A673 (cell line): ENCODE data around the gene DIP2C. TPM values are rescaled to one million over a fixed set of nuclear protein-coding genes. Genes with fewer than 3 reads are reported as not detected.
A peak's percentile ranks its signal among the peaks of the same experiment; 100 is the strongest.

ENCODE experiments used
- BruUV-seq: library from RNA; stranded (reverse); fragments of 400-500 nt; replicated peaks from 2 replicates; lab custom pipeline; 2021; lab: Mats Ljungman, UMichigan
- CTCF ChIA-PET: fragments of 300-600 bp; sonication (Branson Sonifier 250); formaldehyde crosslinking; loops from one replicate; lab custom pipeline; 2022; ENCODE audit warnings: antibody characterized with exemption; lab: Charles Lee
- POLR2A ChIA-PET: fragments of 300-600 bp; sonication (Branson Sonifier 250); formaldehyde crosslinking; loops from one replicate; lab custom pipeline; 2022; ENCODE audit warnings: antibody characterized with exemption; ENCODE audit not compliant: low non-redundant PET; lab: Charles Lee
- DNase-seq: peaks from one replicate; pipeline ENCODE4 v3.0.0-alpha.2; 2015; ENCODE audit warnings: low spot score
- H3K27ac ChIP-seq: fragments of 200-600 bp; sonication (generic); 2 replicates; pipeline ENCODE4 v1.5.1; 2016; ENCODE audit warnings: mixed run types, low read depth, mild to moderate bottlenecking, mixed read lengths, antibody characterized with exemption, low read length; ENCODE audit not compliant: poor library complexity, severe bottlenecking
- H3K27me3 ChIP-seq: fragments of 200-600 bp; sonication (generic); replicated peaks from 2 replicates; pipeline ENCODE4 v1.6.1; 2017; ENCODE audit warnings: mixed run types, low read depth, mild to moderate bottlenecking, mixed read lengths, antibody characterized with exemption, low read length; ENCODE audit not compliant: insufficient read depth, poor library complexity
- H3K36me3 ChIP-seq: fragments of 200-600 bp; sonication (generic); 2 replicates; pipeline ENCODE4 v1.6.1; 2016; ENCODE audit warnings: mixed run types, mild to moderate bottlenecking, mixed read lengths, antibody characterized with exemption, low read length; ENCODE audit not compliant: insufficient read depth, poor library complexity, severe bottlenecking
- H3K4me1 ChIP-seq: fragments of 200-600 bp; sonication (generic); 2 replicates; pipeline ENCODE4 v1.6.1; 2017; ENCODE audit warnings: mixed run types, mild to moderate bottlenecking, mixed read lengths, antibody characterized with exemption, low read length; ENCODE audit not compliant: insufficient read depth, poor library complexity, severe bottlenecking
- H3K4me3 ChIP-seq: fragments of 200-600 bp; sonication (generic); 2 replicates; pipeline ENCODE4 v1.5.1; 2016; ENCODE audit warnings: low read depth, mixed run types, mild to moderate bottlenecking, mixed read lengths, low read length; ENCODE audit not compliant: poor library complexity, severe bottlenecking
- H3K9me3 ChIP-seq: fragments of 200-600 bp; sonication (generic); 2 replicates; pipeline ENCODE4 v1.6.1; 2016; ENCODE audit warnings: mixed run types, low read depth, mild to moderate bottlenecking, mixed read lengths, antibody characterized with exemption, low read length; ENCODE audit not compliant: poor library complexity, severe bottlenecking
- EZH2 ChIP-seq: fragments of 200-600 bp; sonication (generic); IDR thresholded peaks from 2 replicates; pipeline ENCODE4 v1.6.1; 2017; ENCODE audit warnings: borderline replicate concordance, low read depth, mild to moderate bottlenecking, mixed read lengths, antibody characterized with exemption, low read length; ENCODE audit not compliant: poor library complexity, severe bottlenecking
- intact Hi-C: fragments of 100-400 bp; cut with micrococcal nuclease; formaldehyde crosslinking; loops from one replicate; pipeline ENCODE4 v1.10.0; 2022; ENCODE audit not compliant: unreplicated experiment
- total RNA-seq: library from RNA; stranded (reverse); gene quantifications from 2 replicates; pipeline ENCODE4 v1.2.3, GENCODE V29; 2021
- TF ChIP-seq, protein P1 (sequence below): fragments of 300-800, 200-600 bp; sonication (generic); conservative IDR thresholded peaks from 2 replicates; pipeline ENCODE4 v1.5.1; 2017; ENCODE audit warnings: low read depth, mild to moderate bottlenecking, antibody characterized with exemption, low read length, moderate library complexity, mixed read lengths

DIP2C gene
- total RNA-seq, 1 experiment from 2014 or later, result 13.2 TPM

- Histone ChIP-seq H3K4me1 (peaks cover 17% of the 10 kb centered on the region), H3K4me3 (no peak overlapping the region), H3K27ac (no peak overlapping the region), H3K27me3 (no peaks in the 10 kb centered on the region), H3K9me3 (no peaks in the 10 kb centered on the region), H3K36me3 (no peaks in the 10 kb centered on the region)
- POLR2A ChIA-PET, result interaction anchor here (0.6 kb wide), 1 partner anchor 545 kb away, joined by 4 read pairs; no protein-coding TSS in a partner anchor
- peak; percentile 37 for DNase-seq
- TF ChIP-seq, protein P1, sequence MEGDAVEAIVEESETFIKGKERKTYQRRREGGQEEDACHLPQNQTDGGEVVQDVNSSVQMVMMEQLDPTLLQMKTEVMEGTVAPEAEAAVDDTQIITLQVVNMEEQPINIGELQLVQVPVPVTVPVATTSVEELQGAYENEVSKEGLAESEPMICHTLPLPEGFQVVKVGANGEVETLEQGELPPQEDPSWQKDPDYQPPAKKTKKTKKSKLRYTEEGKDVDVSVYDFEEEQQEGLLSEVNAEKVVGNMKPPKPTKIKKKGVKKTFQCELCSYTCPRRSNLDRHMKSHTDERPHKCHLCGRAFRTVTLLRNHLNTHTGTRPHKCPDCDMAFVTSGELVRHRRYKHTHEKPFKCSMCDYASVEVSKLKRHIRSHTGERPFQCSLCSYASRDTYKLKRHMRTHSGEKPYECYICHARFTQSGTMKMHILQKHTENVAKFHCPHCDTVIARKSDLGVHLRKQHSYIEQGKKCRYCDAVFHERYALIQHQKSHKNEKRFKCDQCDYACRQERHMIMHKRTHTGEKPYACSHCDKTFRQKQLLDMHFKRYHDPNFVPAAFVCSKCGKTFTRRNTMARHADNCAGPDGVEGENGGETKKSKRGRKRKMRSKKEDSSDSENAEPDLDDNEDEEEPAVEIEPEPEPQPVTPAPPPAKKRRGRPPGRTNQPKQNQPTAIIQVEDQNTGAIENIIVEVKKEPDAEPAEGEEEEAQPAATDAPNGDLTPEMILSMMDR, result no peak
- no peak for TF ChIP-seq EZH2
- no TSS peak for BruUV-seq
- intact Hi-C loops, result no loop called here
- CTCF ChIA-PET, result no interaction called here
Measured at GRCh38 chr10:543131-543530, 146.3 kb downstream of the DIP2C start.

- peaks cover 8% of the 10 kb centered on the region for H3K4me1 ChIP-seq
- no peaks in the 10 kb centered on the region for H3K9me3 ChIP-seq
- no peak overlapping the region for H3K27ac ChIP-seq
- no TSS peak for BruUV-seq
- DNase-seq, result no peak
- no peaks in the 10 kb centered on the region for H3K27me3 ChIP-seq
- TF ChIP-seq EZH2, result no peak
- TF ChIP-seq, protein P1, result no peak
- intact Hi-C loops, result no loop called here
- ChIA-PET CTCF (no interaction called here), POLR2A (no interaction called here)
- no peaks in the 10 kb centered on the region for H3K36me3 ChIP-seq
- H3K4me3 ChIP-seq, result no peak overlapping the region
Measured at GRCh38 chr10:541750-542371, 147.6 kb downstream of the DIP2C start.

DNA sequence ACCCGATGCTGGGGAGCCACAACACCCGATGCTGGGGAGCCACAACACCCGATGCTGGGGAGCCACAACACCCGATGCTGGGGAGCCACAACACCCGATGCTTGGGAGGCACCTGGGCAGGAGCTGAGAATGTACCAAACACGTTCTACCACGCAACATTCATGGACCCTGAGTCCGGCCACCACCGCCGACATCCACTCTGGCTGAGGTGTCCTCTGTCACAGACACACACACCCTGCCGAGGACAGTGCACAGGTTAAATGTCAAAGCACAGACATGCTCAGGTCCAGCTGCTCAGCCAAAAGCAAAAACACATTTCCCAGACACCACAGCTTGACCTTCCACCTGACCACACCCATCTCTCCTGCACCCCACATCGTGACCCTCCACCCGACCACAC lies 148.4 kb downstream of the DIP2C start:
- Histone ChIP-seq H3K4me1 (peaks cover 6% of the 10 kb centered on the region), H3K9me3 (no peaks in the 10 kb centered on the region), H3K36me3 (no peaks in the 10 kb centered on the region), H3K27me3 (no peaks in the 10 kb centered on the region), H3K27ac (no peak overlapping the region), H3K4me3 (no peak overlapping the region)
- intact Hi-C loops, result no loop called here
- no peak for DNase-seq
- ChIA-PET POLR2A (no interaction called here), CTCF (interaction anchor here (0.6 kb wide), 1 partner anchor 28 kb away, joined by 21 read pairs; no protein-coding TSS in a partner anchor)
- no TSS peak for BruUV-seq
- TF ChIP-seq EZH2, result no peak

GRCh38 chr10:538895-539294 lies 150.6 kb downstream of the DIP2C start:
- no peak for DNase-seq
- no TSS peak for BruUV-seq

More at GRCh38 chr10:538895-539294, 150.6 kb downstream of the DIP2C start:
- Histone ChIP-seq H3K4me1 (peaks cover 6% of the 10 kb centered on the region), H3K27me3 (no peaks in the 10 kb centered on the region), H3K27ac (no peak overlapping the region), H3K4me3 (no peak overlapping the region), H3K9me3 (no peaks in the 10 kb centered on the region), H3K36me3 (no peaks in the 10 kb centered on the region)
- intact Hi-C loops, result no loop called here
- TF ChIP-seq, protein P1, result no peak
- no peak for TF ChIP-seq EZH2
- ChIA-PET CTCF (no interaction called here), POLR2A (no interaction called here)
